ENCODE results near the gene BRME1.

The BRME1 gene

DNA sequence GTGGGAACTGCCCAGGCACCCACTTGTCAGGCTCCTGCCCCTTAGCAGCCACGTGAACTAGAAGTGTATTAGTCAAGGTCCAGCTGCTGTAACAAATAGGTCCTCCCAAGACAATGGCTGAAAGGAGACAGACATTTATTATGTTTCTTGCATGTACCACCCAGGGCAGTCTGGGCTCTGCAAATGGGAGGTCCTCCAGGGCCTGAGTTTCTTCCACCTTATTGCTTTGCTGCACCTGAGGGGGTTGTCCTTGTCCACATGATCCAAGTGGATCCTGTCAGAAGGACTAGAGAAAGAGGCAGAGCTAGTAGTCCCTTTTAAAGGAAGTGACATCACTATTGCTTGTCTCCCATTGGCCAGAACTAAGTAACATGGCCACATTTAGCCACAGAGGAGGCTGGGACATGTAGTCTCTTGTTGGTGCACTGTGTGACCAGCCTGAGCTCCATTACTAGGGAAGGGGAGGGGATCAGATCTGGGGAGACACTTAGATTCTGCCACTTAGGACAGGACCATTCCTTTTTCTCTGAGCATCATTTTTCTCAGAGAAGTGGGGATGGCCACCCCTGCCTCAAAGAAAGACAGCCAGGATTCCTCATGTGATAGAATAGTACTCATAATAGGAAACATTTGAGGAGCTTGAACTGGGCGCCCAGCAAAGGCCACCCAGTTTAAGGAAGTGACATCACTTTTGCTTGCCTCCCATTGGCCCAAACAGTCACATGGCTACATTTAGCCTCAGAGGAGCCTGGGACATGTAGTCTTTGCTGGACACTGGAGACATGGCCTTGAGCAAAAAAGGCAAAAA is 15.2 kb upstream of the BRME1 start (continued):
- no peak for TF ChIP-seq ZNF10 (tag by site-specific recombination; IDR thresholded peaks at IDR 0.05)
- no peak for TF ChIP-seq ZNF561 (tag by site-specific recombination; IDR thresholded peaks at IDR 0.05; ENCODE audit: borderline replicate concordance)

DNA sequence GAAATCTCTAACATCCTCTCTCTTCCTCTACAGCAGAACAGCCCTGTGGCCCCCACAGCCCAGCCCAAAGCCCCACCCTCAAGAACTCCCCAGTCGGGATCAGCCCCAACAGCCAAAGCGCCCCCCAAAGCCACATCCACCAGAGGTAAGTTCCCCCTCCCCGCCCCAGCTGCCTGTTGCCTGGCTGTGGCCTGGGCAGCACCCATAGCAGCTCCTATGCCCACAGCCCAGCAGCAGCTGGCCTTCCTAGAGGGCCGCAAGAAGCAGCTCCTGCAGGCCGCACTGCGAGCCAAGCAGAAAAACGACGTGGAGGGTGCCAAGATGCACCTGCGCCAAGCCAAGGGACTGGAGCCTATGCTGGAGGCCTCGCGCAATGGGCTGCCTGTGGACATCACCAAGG is 14.6 kb upstream of the BRME1 start:
- no peaks in the 10 kb centered on the region for H3K9me3 ChIP-seq (ENCODE audit: control insufficient read depth, insufficient read depth, low read depth, low read length)
- TF ChIP-seq ZNF558 (tag by site-specific recombination; IDR thresholded peaks at IDR 0.05) (no peak), KLF9 (tag by site-specific recombination; IDR thresholded peaks at IDR 0.05; ENCODE audit: low read depth) (no peak), GLIS1 (tag by site-specific recombination; IDR thresholded peaks at IDR 0.05) (no peak), ZNF184 (tag by site-specific recombination; IDR thresholded peaks at IDR 0.05) (no peak), ZNF266 (tag by site-specific recombination; IDR thresholded peaks at IDR 0.05; ENCODE audit: low read depth) (no peak), BCL11A (tag by site-specific recombination; IDR thresholded peaks at IDR 0.05; ENCODE audit: low read depth) (no peak), IKZF3 (tag by site-specific recombination; IDR thresholded peaks at IDR 0.05) (no peak), ZNF501 (tag by site-specific recombination; IDR thresholded peaks at IDR 0.05) (no peak), ZNF2 (tag by site-specific recombination; IDR thresholded peaks at IDR 0.05) (no peak), ZNF510 (tag by site-specific recombination; IDR thresholded peaks at IDR 0.05; ENCODE audit: insufficient replicate concordance) (no peak)
- TF ChIP-seq, protein P1, sequence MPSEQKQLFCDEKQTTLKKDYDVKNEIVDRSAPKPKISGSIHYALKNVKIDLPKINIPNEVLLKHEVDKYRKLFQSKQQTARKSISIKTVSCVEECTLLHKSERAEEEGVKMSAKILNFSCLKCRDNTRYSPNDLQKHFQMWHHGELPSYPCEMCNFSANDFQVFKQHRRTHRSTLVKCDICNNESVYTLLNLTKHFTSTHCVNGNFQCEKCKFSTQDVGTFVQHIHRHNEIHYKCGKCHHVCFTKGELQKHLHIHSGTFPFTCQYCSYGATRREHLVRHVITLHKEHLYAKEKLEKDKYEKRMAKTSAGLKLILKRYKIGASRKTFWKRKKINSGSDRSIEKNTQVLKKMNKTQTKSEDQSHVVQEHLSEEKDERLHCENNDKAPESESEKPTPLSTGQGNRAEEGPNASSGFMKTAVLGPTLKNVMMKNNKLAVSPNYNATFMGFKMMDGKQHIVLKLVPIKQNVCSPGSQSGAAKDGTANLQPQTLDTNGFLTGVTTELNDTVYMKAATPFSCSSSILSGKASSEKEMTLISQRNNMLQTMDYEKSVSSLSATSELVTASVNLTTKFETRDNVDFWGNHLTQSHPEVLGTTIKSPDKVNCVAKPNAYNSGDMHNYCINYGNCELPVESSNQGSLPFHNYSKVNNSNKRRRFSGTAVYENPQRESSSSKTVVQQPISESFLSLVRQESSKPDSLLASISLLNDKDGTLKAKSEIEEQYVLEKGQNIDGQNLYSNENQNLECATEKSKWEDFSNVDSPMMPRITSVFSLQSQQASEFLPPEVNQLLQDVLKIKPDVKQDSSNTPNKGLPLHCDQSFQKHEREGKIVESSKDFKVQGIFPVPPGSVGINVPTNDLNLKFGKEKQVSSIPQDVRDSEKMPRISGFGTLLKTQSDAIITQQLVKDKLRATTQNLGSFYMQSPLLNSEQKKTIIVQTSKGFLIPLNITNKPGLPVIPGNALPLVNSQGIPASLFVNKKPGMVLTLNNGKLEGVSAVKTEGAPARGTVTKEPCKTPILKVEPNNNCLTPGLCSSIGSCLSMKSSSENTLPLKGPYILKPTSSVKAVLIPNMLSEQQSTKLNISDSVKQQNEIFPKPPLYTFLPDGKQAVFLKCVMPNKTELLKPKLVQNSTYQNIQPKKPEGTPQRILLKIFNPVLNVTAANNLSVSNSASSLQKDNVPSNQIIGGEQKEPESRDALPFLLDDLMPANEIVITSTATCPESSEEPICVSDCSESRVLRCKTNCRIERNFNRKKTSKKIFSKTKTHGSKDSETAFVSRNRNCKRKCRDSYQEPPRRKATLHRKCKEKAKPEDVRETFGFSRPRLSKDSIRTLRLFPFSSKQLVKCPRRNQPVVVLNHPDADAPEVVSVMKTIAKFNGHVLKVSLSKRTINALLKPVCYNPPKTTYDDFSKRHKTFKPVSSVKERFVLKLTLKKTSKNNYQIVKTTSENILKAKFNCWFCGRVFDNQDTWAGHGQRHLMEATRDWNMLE (tag by site-specific recombination; conservative IDR thresholded peaks at IDR 0.05; ENCODE audit: low read depth) = no peak
- TF ChIP-seq, protein P2, sequence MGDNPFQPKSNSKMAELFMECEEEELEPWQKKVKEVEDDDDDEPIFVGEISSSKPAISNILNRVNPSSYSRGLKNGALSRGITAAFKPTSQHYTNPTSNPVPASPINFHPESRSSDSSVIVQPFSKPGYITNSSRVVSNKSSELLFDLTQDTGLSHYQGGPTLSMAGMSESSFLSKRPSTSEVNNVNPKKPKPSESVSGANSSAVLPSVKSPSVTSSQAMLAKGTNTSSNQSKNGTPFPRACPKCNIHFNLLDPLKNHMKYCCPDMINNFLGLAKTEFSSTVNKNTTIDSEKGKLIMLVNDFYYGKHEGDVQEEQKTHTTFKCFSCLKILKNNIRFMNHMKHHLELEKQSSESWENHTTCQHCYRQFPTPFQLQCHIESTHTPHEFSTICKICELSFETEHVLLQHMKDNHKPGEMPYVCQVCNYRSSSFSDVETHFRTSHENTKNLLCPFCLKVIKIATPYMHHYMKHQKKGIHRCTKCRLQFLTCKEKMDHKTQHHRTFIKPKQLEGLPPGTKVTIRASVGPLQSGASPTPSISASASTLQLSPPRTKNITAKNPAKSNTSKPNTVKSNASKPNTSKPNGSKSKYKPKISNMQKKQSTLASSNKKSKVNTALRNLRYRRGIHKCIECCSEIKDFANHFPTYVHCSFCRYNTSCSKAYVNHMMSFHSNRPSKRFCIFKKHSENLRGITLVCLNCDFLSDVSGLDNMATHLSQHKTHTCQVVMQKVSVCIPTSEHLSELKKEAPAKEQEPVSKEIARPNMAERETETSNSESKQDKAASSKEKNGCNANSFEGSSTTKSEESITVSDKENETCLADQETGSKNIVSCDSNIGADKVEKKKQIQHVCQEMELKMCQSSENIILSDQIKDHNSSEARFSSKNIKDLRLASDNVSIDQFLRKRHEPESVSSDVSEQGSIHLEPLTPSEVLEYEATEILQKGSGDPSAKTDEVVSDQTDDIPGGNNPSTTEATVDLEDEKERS (tag by site-specific recombination; IDR thresholded peaks at IDR 0.05) = no peak
- H3K4me1 ChIP-seq (ENCODE audit: control insufficient read depth, insufficient read depth, low read length) = no peaks in the 10 kb centered on the region
- H3K4me3 ChIP-seq (ENCODE audit: low read depth, low read length) = no peak overlapping the region
- peaks cover 57 to 87% of the 10 kb centered on the region in 2 experiments for H3K36me3 ChIP-seq (ENCODE audit: control insufficient read depth in 2 of 2, insufficient read depth in 1 of 2, low read length in 2 of 2)
- no peak overlapping the region for H3K27ac ChIP-seq (ENCODE audit: extremely low read depth, low read depth, low read length)
- CTCF ChIA-PET = interaction anchor here (0.6 to 1.2 kb wide), 2 partner anchors 9 to 585 kb away, joined by 3 to 4 read pairs; no protein-coding TSS in a partner anchor
- POLR2A ChIA-PET = interaction anchor here (1.1 to 1.7 kb wide), 2 partner anchors 11 to 86 kb away, joined by 6 to 7 read pairs; partner anchors contain the start of gene RFX1

Measured in HEK293 (cell line).